IMR-90 (cell line): ENCODE data around the gene PROX2. TPM values are rescaled to one million over a fixed set of nuclear protein-coding genes. Genes with fewer than 3 reads are reported as not detected.

Experiments used
- ATAC-seq: fragments of 200-7000 bp; cut with Tn5 transposase; 2 replicates; pipeline ENCODE4 v1.9.1; 2020; ENCODE audit warnings: low read depth, mild to moderate bottlenecking, moderate library complexity
- BruUV-seq: library from RNA; stranded (reverse); fragments of 400-500 nt; replicated peaks from 2 replicates; lab custom pipeline; 2021; lab: Mats Ljungman, UMichigan
- CTCF ChIA-PET: fragments of 300-600 bp; formaldehyde crosslinking; extraction: SDS; loops from one replicate; lab custom pipeline; 2021; ENCODE audit warnings: antibody characterized with exemption; lab: Yijun Ruan, JAX
- POLR2A ChIA-PET: fragments of 300-600 bp; sonication (Branson Sonifier 250); formaldehyde crosslinking; loops from one replicate; lab custom pipeline; 2022; ENCODE audit warnings: antibody characterized with exemption; ENCODE audit not compliant: unreplicated experiment; lab: Charles Lee
- DNase-seq: peaks from one replicate; pipeline ENCODE4 v3.0.0; 2013
- H2AFZ ChIP-seq: replicated peaks from 2 replicates; pipeline ENCODE3; 2013; ENCODE audit warnings: low read length, mild to moderate bottlenecking; ENCODE audit not compliant: poor library complexity
- H2AK5ac ChIP-seq: 2 replicates; pipeline ENCODE4 v1.6.1; 2013; ENCODE audit warnings: low read depth, low read length, inconsistent platforms
- H2AK9ac ChIP-seq: replicated peaks from 2 replicates; pipeline ENCODE3; 2013; ENCODE audit warnings: mild to moderate bottlenecking, low read depth, low read length, moderate library complexity; ENCODE audit not compliant: poor library complexity
- H2BK120ac ChIP-seq: 2 replicates; pipeline ENCODE4 v1.6.1; 2013; ENCODE audit warnings: low read depth, low read length, inconsistent platforms
- H2BK15ac ChIP-seq: 3 replicates; pipeline ENCODE4 v1.6.1; 2013; ENCODE audit warnings: low read depth, low read length, inconsistent platforms
- H2BK20ac ChIP-seq: 2 replicates; pipeline ENCODE4 v1.6.1; 2013; ENCODE audit warnings: low read depth, mild to moderate bottlenecking, inconsistent platforms, low read length, moderate library complexity
- H2BK5ac ChIP-seq: 2 replicates; pipeline ENCODE4 v1.6.1; 2013; ENCODE audit warnings: mild to moderate bottlenecking, low read depth, low read length, inconsistent platforms; ENCODE audit not compliant: poor library complexity, severe bottlenecking
- H3K14ac ChIP-seq: replicated peaks from 2 replicates; pipeline ENCODE4 v1.6.1; 2013; ENCODE audit warnings: low read depth, low read length, inconsistent platforms
- H3K18ac ChIP-seq: 2 replicates; pipeline ENCODE4 v1.6.1; 2013; ENCODE audit warnings: low read depth, low read length, control low read depth
- H3K23ac ChIP-seq: 2 replicates; pipeline ENCODE4 v1.6.1; 2013; ENCODE audit warnings: low read depth, low read length, inconsistent platforms
- H3K27ac ChIP-seq: 2 replicates; pipeline ENCODE4 v1.5.1; 2013; ENCODE audit warnings: mild to moderate bottlenecking, control low read depth, low read length; ENCODE audit not compliant: insufficient read depth
- H3K27me3 ChIP-seq: 2 replicates; pipeline ENCODE4 v1.6.1; 2013; ENCODE audit warnings: low read length; ENCODE audit not compliant: control insufficient read depth, insufficient read depth
- H3K36me3 ChIP-seq: 2 replicates; pipeline ENCODE4 v1.6.1; 2013; ENCODE audit warnings: low read length, mixed read lengths; ENCODE audit not compliant: control insufficient read depth, insufficient read depth
- H3K4ac ChIP-seq: 2 replicates; pipeline ENCODE4 v1.6.1; 2013; ENCODE audit warnings: low read depth, low read length, inconsistent platforms
- H3K4me1 ChIP-seq: 2 replicates; pipeline ENCODE4 v1.6.1; 2013; ENCODE audit warnings: low read length, mixed read lengths; ENCODE audit not compliant: control insufficient read depth, insufficient read depth
- H3K4me2 ChIP-seq: 2 replicates; pipeline ENCODE4 v1.6.1; 2013; ENCODE audit warnings: low read depth, mild to moderate bottlenecking, control low read depth, low read length, moderate library complexity
- H3K4me3 ChIP-seq: 2 replicates; pipeline ENCODE4 v1.5.1; 2013; ENCODE audit warnings: low read depth, mild to moderate bottlenecking, control low read depth, low read length, moderate library complexity; ENCODE audit not compliant: insufficient read depth
- H3K56ac ChIP-seq: 2 replicates; pipeline ENCODE4 v1.6.1; 2013; ENCODE audit warnings: low read length, inconsistent platforms; ENCODE audit not compliant: insufficient read depth; ENCODE audit errors: extremely low read depth
- H3K79me1 ChIP-seq, 2 experiments: 2 replicates each; pipeline ENCODE4 v1.6.1; 2013; ENCODE audit warnings: low read length in 2 of 2, inconsistent platforms in 1 of 2, low read depth in 1 of 2
- H3K9ac ChIP-seq: 2 replicates; pipeline ENCODE4 v1.6.1; 2013; ENCODE audit warnings: low read depth, low read length, control low read depth
- H3K9me1 ChIP-seq: 2 replicates; pipeline ENCODE4 v1.6.1; 2013; ENCODE audit warnings: low read length, inconsistent platforms; ENCODE audit not compliant: insufficient read depth
- H3K9me3 ChIP-seq: 2 replicates; pipeline ENCODE4 v1.6.1; 2013; ENCODE audit warnings: low read length; ENCODE audit not compliant: control insufficient read depth, insufficient read depth
- H4K20me1 ChIP-seq: 2 replicates; pipeline ENCODE4 v1.6.1; 2013; ENCODE audit warnings: low read length, inconsistent platforms; ENCODE audit not compliant: insufficient read depth
- H4K5ac ChIP-seq: 2 replicates; pipeline ENCODE4 v1.6.1; 2013; ENCODE audit warnings: mild to moderate bottlenecking, low read depth, low read length, control low read depth
- H4K8ac ChIP-seq, 2 experiments: 2 replicates each; pipeline ENCODE4 v1.6.1; 2013; ENCODE audit warnings: low read depth in 2 of 2, low read length in 2 of 2, control low read depth in 1 of 2, inconsistent platforms in 1 of 2
- H4K91ac ChIP-seq: 2 replicates; pipeline ENCODE4 v1.6.1; 2013; ENCODE audit warnings: low read depth, low read length, inconsistent platforms; ENCODE audit not compliant: insufficient read depth
- RAD21 ChIP-seq: IDR thresholded peaks from 2 replicates; pipeline ENCODE4 v1.6.1; 2012; ENCODE audit warnings: low read length, improper control_type of control experiment
- WGBS, 2 experiments: methylation state at CpG; one replicate each; pipeline versions ENCODE4 v1.1.5 to v1.1.7; 2013; ENCODE audit warnings: missing lambda C conversion rate in 2 of 2; ENCODE audit not compliant: insufficient read length in 1 of 2; ENCODE audit errors: extremely low coverage in 2 of 2; 5-methylcytosine and 5-hydroxymethylcytosine counted together
- dilution Hi-C: fragments of 300-500 bp; cut with HindIII; formaldehyde crosslinking; loops from one replicate; pipeline ENCODE4 v1.14.3; 2018; ENCODE audit warnings: low sequenced_read_pairs; ENCODE audit not compliant: unreplicated experiment
- in situ Hi-C: fragments of 300-500 bp; cut with MboI; formaldehyde crosslinking; loops from 3 replicates; pipeline ENCODE4 v1.14.3; 2019; ENCODE audit warnings: low sequenced_read_pairs, inconsistent platforms, mixed read lengths
- intact Hi-C: fragments of 100-400 bp; cut with micrococcal nuclease; formaldehyde crosslinking; loops from 2 replicates; pipeline ENCODE4 v1.10.0; 2022
- polyA plus RNA-seq, 3 experiments: library from polyadenylated mRNA; depleted of rRNA; stranded (reverse); fragments of >200 nt; gene quantifications; 2 replicates each; pipeline ENCODE4 v1.2.3, GENCODE V29; 2012; ENCODE audit warnings: low replicate concordance in 1 of 3
- total RNA-seq: library from RNA; depleted of rRNA; stranded (reverse); fragments of >200 nt; gene quantifications from 2 replicates; pipeline ENCODE4 v1.2.3, GENCODE V29; 2012
- TF ChIP-seq, protein P1 (sequence below): conservative IDR thresholded peaks from 2 replicates; pipeline ENCODE4 v1.5.1; 2012; ENCODE audit warnings: mild to moderate bottlenecking, low read depth, low read length, improper control_type of control experiment

PROX2 gene
- total and polyA plus RNA-seq, 2 of the 4 experiments (the other 2 are of a cell fraction): not detected

DNA sequence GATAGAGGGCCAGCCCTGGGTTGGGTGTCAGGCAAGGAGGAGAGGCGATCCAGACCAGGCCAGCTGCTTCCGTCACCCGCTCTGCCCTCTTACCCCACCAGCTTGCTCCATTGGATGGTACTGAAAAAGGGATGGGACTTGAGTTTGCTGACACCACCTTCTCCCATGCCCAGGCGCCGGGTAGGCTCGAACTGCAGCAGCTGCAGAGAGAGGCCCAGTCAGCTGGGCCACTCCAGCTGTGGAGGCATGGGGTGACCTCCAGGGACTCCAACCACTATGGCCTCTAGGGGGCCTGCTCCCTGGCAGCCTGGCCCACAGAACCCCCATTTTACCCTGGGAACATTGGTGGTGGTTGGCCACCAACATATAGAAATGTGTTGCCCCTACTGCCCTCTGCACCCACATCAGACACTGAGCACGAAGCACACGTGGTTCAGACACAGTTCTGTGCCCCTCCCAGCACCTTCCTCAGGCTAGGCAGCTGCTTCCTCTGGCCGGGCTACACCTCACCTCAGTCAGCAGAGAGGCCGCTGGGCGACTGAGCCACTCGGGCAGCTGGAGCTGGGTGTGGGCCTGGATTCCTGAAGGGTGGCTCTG, 31.1 kb upstream of the PROX2 start:
- intact Hi-C loops: no loop called here
- no peak for DNase-seq

More for the DNA sequence above, 31.1 kb upstream of the PROX2 start:
- in situ Hi-C loops (no loop called here), dilution Hi-C loops (no loop called here)
- H3K9ac ChIP-seq: no peak overlapping the region
- TF ChIP-seq, protein P1, sequence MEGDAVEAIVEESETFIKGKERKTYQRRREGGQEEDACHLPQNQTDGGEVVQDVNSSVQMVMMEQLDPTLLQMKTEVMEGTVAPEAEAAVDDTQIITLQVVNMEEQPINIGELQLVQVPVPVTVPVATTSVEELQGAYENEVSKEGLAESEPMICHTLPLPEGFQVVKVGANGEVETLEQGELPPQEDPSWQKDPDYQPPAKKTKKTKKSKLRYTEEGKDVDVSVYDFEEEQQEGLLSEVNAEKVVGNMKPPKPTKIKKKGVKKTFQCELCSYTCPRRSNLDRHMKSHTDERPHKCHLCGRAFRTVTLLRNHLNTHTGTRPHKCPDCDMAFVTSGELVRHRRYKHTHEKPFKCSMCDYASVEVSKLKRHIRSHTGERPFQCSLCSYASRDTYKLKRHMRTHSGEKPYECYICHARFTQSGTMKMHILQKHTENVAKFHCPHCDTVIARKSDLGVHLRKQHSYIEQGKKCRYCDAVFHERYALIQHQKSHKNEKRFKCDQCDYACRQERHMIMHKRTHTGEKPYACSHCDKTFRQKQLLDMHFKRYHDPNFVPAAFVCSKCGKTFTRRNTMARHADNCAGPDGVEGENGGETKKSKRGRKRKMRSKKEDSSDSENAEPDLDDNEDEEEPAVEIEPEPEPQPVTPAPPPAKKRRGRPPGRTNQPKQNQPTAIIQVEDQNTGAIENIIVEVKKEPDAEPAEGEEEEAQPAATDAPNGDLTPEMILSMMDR: 0 out of 2 replicates have a peak, but pooled peaks have one; percentile 5
- no peak for TF ChIP-seq RAD21
- H3K18ac ChIP-seq: no peak overlapping the region
- no peaks in the 10 kb centered on the region for H3K79me1 ChIP-seq
- no peak overlapping the region for H3K14ac ChIP-seq
- no peak overlapping the region for H3K56ac ChIP-seq
- 100% methylated on average over 2 of the region's 12 CpGs; no CpG with 5 or more reads in 1 of the 2 experiments for WGBS, 2 experiments
- no peaks in the 10 kb centered on the region for H3K9me3 ChIP-seq
- ATAC-seq: no peak
- H4K20me1 ChIP-seq: peaks cover 8% of the 10 kb centered on the region
- H3K4me2 ChIP-seq: no peak overlapping the region
- ChIA-PET POLR2A (interaction anchor here (0.6 kb wide), 1 partner anchor 214 kb away, joined by 6 read pairs; no protein-coding TSS in a partner anchor), CTCF (interaction anchor here (1.2 to 2.9 kb wide), 4 partner anchors 17 to 181 kb away, joined by 4 to 46 read pairs (median 6); no protein-coding TSS in a partner anchor)
- BruUV-seq: no TSS peak
- no peak overlapping the region for H2AK9ac ChIP-seq
- H4K8ac ChIP-seq: no peak overlapping the region
- H3K36me3 ChIP-seq: peaks cover 16% of the 10 kb centered on the region
- H2BK120ac ChIP-seq: no peak overlapping the region
- no peak overlapping the region for H2AFZ ChIP-seq
- H3K4me3 ChIP-seq: no peak overlapping the region
- no peak overlapping the region for H3K27ac ChIP-seq
- no peaks in the 10 kb centered on the region for H3K27me3 ChIP-seq
- H4K91ac ChIP-seq: no peak overlapping the region
- H2BK15ac ChIP-seq: no peak overlapping the region
- H3K9me1 ChIP-seq: peaks cover 3% of the 10 kb centered on the region; the same call in 1 of the 2 replicates
- 0 out of 2 replicates have a peak overlapping the region, but pooled peaks have one; percentile 21 for H2AK5ac ChIP-seq
- H2BK20ac ChIP-seq: no peak overlapping the region
- no peak overlapping the region for H3K23ac ChIP-seq
- no peaks in the 10 kb centered on the region; the same call in 1 of the 2 replicates for H3K4me1 ChIP-seq
- no peak overlapping the region for H4K5ac ChIP-seq
- no peak overlapping the region for H2BK5ac ChIP-seq
- H3K4ac ChIP-seq: no peak overlapping the region
